HL-60 (cell line): ENCODE measurements around the gene FAM83F.

Source experiments
- DNase-seq, 2 experiments: peaks; one replicate each; pipeline ENCODE4 v3.0.0-alpha.2; 2010 to 2020; ENCODE audit warnings: low read depth in 1 of 2, low spot score in 1 of 2
- H3K27ac ChIP-seq: fragments of 250-450 bp; sonication (Bioruptor Pico); replicated peaks from 2 replicates; pipeline ENCODE4 v1.5.1; 2020; ENCODE audit warnings: mild to moderate bottlenecking, moderate library complexity
- H3K27me3 ChIP-seq: fragments of 250-450 bp; sonication (Bioruptor Pico); 2 replicates; pipeline ENCODE4 v1.5.1; 2021; ENCODE audit warnings: mild to moderate bottlenecking, moderate library complexity; ENCODE audit not compliant: insufficient read depth, poor library complexity, severe bottlenecking
- H3K4me3 ChIP-seq: replicated peaks from 2 replicates; pipeline ENCODE4 v1.5.1; 2011; ENCODE audit warnings: mild to moderate bottlenecking, control low read depth, low read length; ENCODE audit not compliant: insufficient read depth
- CTCF ChIP-seq: IDR thresholded peaks from one replicate; pipeline ENCODE4 v1.5.1; 2011; ENCODE audit warnings: low read length, control low read depth, inconsistent platforms; ENCODE audit not compliant: insufficient read depth
- GABPA ChIP-seq: IDR thresholded peaks from 2 replicates; pipeline ENCODE4 v1.6.1; 2012; ENCODE audit warnings: low read depth
- POLR2AphosphoS5 ChIP-seq: IDR thresholded peaks from 2 replicates; pipeline ENCODE4 v1.6.1; 2012; ENCODE audit warnings: low read depth
- SPI1 ChIP-seq: IDR thresholded peaks from 2 replicates; pipeline ENCODE4 v1.6.1; 2012; ENCODE audit warnings: low read depth, mild to moderate bottlenecking, borderline replicate concordance
- TF ChIP-seq, protein P1 (sequence below): IDR thresholded peaks from 2 replicates; pipeline ENCODE4 v1.6.1; 2012; ENCODE audit warnings: low read depth; ENCODE audit not compliant: insufficient replicate concordance

Gene FAM83F

GRCh38 chr22:40009292-40009774 lies 14.6 kb downstream of the FAM83F start:
- TF ChIP-seq, protein P1, sequence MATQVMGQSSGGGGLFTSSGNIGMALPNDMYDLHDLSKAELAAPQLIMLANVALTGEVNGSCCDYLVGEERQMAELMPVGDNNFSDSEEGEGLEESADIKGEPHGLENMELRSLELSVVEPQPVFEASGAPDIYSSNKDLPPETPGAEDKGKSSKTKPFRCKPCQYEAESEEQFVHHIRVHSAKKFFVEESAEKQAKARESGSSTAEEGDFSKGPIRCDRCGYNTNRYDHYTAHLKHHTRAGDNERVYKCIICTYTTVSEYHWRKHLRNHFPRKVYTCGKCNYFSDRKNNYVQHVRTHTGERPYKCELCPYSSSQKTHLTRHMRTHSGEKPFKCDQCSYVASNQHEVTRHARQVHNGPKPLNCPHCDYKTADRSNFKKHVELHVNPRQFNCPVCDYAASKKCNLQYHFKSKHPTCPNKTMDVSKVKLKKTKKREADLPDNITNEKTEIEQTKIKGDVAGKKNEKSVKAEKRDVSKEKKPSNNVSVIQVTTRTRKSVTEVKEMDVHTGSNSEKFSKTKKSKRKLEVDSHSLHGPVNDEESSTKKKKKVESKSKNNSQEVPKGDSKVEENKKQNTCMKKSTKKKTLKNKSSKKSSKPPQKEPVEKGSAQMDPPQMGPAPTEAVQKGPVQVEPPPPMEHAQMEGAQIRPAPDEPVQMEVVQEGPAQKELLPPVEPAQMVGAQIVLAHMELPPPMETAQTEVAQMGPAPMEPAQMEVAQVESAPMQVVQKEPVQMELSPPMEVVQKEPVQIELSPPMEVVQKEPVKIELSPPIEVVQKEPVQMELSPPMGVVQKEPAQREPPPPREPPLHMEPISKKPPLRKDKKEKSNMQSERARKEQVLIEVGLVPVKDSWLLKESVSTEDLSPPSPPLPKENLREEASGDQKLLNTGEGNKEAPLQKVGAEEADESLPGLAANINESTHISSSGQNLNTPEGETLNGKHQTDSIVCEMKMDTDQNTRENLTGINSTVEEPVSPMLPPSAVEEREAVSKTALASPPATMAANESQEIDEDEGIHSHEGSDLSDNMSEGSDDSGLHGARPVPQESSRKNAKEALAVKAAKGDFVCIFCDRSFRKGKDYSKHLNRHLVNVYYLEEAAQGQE = no peak
- TF ChIP-seq POLR2AphosphoS5 (no peak), CTCF (no peak), SPI1 (no peak), GABPA (no peak)
- DNase-seq = no peak
- Histone ChIP-seq H3K4me3 (no peak overlapping the region), H3K27me3 (no peaks in the 10 kb centered on the region), H3K27ac (no peak overlapping the region)

GRCh38 chr22:40009951-40010671 lies 15.4 kb downstream of the FAM83F start:
- no peak overlapping the region for H3K27ac ChIP-seq

DNA sequence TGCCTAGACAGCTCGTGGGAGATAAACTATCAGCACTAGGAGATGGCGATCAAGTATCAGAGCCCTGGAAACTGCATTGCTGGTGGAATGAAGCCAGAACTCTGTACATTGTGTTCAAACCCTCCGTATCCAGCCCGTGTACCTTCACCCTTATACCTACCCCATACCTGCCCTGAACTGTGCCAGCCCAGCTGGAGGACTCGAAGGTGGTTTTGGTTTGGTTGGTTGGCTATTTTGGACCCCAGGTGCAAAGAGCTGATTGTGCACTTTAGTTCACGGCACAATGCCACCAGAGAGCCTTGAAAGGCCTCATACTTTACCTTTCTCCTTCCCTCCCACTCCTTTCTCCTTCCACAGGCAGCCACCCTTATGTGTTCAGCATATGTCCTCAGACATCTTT lies 16.0 kb downstream of the FAM83F start:
- no peak overlapping the region for H3K27ac ChIP-seq
- H3K27me3 ChIP-seq = no peaks in the 10 kb centered on the region
- TF ChIP-seq POLR2AphosphoS5 (no peak), CTCF (no peak), GABPA (no peak), SPI1 (no peak)
- TF ChIP-seq, protein P1 = no peak
- no peak overlapping the region for H3K4me3 ChIP-seq
- DNase-seq = no peak

More at GRCh38 chr22:40009951-40010671, 15.4 kb downstream of the FAM83F start:
- Histone ChIP-seq H3K27me3 (no peaks in the 10 kb centered on the region), H3K4me3 (no peak overlapping the region)
- TF ChIP-seq GABPA (no peak), POLR2AphosphoS5 (no peak), CTCF (no peak), SPI1 (no peak)
- TF ChIP-seq, protein P1 = no peak
- DNase-seq = no peak
